ENCODE data around the gene INO80E. TPM values are rescaled to one million over a fixed set of nuclear protein-coding genes. Genes with fewer than 3 reads are reported as not detected.

The INO80E gene
- total and polyA plus RNA-seq, 2 of the 8 experiments (the other 6 are each of a cell fraction or from before 2014, with no cell fraction given), result 43.0 to 91.2 TPM

DNA sequence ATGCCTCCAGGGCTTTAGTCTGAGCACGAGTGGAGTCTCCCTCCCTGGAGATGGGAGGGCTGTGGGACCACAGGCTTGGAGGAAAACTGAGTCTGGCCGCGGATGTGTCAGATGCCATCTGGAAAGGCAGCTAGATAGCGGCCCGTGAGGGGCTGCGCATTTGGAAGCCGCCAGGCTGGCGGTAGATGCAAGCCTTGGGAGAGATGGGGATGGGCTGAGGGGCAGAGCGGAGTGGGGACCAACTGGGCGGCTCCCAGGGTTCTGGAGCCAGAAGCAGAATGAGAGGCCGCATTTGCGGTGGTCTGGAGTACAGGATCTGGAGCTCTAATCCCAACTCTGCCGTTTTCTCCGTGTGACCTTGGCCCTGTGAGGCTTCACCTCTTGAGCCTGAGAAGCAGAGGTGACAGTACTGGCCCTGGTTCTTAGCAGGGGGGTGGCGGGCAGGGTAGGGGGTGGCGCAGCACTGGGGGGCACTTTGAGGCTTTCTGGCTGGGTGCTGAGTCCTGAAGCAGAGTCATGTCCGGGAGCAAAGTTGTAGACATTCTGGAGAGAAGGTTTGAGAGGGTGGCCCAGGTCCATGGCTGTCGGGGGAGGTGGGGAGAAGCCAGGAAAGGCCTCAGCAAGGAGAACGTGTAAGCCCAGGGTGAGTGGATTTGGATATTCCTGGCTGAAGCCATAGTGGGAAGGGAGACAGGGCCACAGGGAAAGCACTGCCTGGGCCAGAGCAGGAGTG, 6.7 kb downstream of the INO80E start (continued):
- TF ChIP-seq, protein P1, sequence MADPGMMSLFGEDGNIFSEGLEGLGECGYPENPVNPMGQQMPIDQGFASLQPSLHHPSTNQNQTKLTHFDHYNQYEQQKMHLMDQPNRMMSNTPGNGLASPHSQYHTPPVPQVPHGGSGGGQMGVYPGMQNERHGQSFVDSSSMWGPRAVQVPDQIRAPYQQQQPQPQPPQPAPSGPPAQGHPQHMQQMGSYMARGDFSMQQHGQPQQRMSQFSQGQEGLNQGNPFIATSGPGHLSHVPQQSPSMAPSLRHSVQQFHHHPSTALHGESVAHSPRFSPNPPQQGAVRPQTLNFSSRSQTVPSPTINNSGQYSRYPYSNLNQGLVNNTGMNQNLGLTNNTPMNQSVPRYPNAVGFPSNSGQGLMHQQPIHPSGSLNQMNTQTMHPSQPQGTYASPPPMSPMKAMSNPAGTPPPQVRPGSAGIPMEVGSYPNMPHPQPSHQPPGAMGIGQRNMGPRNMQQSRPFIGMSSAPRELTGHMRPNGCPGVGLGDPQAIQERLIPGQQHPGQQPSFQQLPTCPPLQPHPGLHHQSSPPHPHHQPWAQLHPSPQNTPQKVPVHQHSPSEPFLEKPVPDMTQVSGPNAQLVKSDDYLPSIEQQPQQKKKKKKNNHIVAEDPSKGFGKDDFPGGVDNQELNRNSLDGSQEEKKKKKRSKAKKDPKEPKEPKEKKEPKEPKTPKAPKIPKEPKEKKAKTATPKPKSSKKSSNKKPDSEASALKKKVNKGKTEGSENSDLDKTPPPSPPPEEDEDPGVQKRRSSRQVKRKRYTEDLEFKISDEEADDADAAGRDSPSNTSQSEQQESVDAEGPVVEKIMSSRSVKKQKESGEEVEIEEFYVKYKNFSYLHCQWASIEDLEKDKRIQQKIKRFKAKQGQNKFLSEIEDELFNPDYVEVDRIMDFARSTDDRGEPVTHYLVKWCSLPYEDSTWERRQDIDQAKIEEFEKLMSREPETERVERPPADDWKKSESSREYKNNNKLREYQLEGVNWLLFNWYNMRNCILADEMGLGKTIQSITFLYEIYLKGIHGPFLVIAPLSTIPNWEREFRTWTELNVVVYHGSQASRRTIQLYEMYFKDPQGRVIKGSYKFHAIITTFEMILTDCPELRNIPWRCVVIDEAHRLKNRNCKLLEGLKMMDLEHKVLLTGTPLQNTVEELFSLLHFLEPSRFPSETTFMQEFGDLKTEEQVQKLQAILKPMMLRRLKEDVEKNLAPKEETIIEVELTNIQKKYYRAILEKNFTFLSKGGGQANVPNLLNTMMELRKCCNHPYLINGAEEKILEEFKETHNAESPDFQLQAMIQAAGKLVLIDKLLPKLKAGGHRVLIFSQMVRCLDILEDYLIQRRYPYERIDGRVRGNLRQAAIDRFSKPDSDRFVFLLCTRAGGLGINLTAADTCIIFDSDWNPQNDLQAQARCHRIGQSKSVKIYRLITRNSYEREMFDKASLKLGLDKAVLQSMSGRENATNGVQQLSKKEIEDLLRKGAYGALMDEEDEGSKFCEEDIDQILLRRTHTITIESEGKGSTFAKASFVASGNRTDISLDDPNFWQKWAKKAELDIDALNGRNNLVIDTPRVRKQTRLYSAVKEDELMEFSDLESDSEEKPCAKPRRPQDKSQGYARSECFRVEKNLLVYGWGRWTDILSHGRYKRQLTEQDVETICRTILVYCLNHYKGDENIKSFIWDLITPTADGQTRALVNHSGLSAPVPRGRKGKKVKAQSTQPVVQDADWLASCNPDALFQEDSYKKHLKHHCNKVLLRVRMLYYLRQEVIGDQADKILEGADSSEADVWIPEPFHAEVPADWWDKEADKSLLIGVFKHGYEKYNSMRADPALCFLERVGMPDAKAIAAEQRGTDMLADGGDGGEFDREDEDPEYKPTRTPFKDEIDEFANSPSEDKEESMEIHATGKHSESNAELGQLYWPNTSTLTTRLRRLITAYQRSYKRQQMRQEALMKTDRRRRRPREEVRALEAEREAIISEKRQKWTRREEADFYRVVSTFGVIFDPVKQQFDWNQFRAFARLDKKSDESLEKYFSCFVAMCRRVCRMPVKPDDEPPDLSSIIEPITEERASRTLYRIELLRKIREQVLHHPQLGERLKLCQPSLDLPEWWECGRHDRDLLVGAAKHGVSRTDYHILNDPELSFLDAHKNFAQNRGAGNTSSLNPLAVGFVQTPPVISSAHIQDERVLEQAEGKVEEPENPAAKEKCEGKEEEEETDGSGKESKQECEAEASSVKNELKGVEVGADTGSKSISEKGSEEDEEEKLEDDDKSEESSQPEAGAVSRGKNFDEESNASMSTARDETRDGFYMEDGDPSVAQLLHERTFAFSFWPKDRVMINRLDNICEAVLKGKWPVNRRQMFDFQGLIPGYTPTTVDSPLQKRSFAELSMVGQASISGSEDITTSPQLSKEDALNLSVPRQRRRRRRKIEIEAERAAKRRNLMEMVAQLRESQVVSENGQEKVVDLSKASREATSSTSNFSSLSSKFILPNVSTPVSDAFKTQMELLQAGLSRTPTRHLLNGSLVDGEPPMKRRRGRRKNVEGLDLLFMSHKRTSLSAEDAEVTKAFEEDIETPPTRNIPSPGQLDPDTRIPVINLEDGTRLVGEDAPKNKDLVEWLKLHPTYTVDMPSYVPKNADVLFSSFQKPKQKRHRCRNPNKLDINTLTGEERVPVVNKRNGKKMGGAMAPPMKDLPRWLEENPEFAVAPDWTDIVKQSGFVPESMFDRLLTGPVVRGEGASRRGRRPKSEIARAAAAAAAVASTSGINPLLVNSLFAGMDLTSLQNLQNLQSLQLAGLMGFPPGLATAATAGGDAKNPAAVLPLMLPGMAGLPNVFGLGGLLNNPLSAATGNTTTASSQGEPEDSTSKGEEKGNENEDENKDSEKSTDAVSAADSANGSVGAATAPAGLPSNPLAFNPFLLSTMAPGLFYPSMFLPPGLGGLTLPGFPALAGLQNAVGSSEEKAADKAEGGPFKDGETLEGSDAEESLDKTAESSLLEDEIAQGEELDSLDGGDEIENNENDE (IDR thresholded peaks at IDR 0.05; ENCODE audit: insufficient replicate concordance, low read length), result no peak
- TF ChIP-seq EZH2 (IDR thresholded peaks at IDR 0.05; ENCODE audit: low read depth, low read length, severe bottlenecking), result no peak
- no peak for TF ChIP-seq BACH1 (IDR thresholded peaks at IDR 0.05; ENCODE audit: low read length)
- TF ChIP-seq RFX5 (IDR thresholded peaks at IDR 0.05; ENCODE audit: borderline replicate concordance, low read depth, low read length), result no peak
- no peak for TF ChIP-seq CREB1 (IDR thresholded peaks at IDR 0.05)
- no peak for TF ChIP-seq TAF7 (optimal IDR thresholded peaks at IDR 0.05; ENCODE audit: borderline replicate concordance, low read depth, low read length)
- TF ChIP-seq, protein P2, sequence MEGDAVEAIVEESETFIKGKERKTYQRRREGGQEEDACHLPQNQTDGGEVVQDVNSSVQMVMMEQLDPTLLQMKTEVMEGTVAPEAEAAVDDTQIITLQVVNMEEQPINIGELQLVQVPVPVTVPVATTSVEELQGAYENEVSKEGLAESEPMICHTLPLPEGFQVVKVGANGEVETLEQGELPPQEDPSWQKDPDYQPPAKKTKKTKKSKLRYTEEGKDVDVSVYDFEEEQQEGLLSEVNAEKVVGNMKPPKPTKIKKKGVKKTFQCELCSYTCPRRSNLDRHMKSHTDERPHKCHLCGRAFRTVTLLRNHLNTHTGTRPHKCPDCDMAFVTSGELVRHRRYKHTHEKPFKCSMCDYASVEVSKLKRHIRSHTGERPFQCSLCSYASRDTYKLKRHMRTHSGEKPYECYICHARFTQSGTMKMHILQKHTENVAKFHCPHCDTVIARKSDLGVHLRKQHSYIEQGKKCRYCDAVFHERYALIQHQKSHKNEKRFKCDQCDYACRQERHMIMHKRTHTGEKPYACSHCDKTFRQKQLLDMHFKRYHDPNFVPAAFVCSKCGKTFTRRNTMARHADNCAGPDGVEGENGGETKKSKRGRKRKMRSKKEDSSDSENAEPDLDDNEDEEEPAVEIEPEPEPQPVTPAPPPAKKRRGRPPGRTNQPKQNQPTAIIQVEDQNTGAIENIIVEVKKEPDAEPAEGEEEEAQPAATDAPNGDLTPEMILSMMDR (IDR thresholded peaks at IDR 0.05; ENCODE audit: control extremely low read depth in 1 of 3, insufficient read depth in 1 of 3, low read depth in 1 of 3, low read length in 3 of 3), result no peak
